Liver (tissue), 9 donors: ENCODE results near the gene COL23A1. TPM values are rescaled to one million over a fixed set of nuclear protein-coding genes. Genes with fewer than 3 reads are reported as not detected.

ENCODE experiments used
- DNase-seq: peaks from one replicate; pipeline ENCODE4 v3.0.0-alpha.2; 2017; ENCODE audit warnings: low spot score
- H3K27ac ChIP-seq, 2 donors: one replicate each; pipeline ENCODE4 v1.7.0; 2013; ENCODE audit warnings: inconsistent platforms in 2 of 2, low read length in 2 of 2, control low read depth in 1 of 2, low read depth in 1 of 2, mild to moderate bottlenecking in 1 of 2
- H3K27me3 ChIP-seq, 4 donors: one replicate each; pipeline versions ENCODE4 v1.6.1 to v1.7.0; 2013; ENCODE audit warnings: low read length in 3 of 4, inconsistent platforms in 1 of 4, mild to moderate bottlenecking in 1 of 4, moderate library complexity in 1 of 4; ENCODE audit not compliant: control insufficient read depth in 4 of 4, insufficient read depth in 4 of 4
- H3K36me3 ChIP-seq, 4 donors: one replicate each; pipeline versions ENCODE4 v1.6.1 to v1.7.0; 2013; ENCODE audit warnings: low read length in 3 of 4, mild to moderate bottlenecking in 3 of 4, low read depth in 1 of 4, moderate library complexity in 1 of 4; ENCODE audit not compliant: control insufficient read depth in 4 of 4, insufficient read depth in 3 of 4
- H3K4me1 ChIP-seq, 4 donors: one replicate each; pipeline versions ENCODE4 v1.6.1 to v1.7.0; 2013; ENCODE audit warnings: low read length in 3 of 4, mild to moderate bottlenecking in 3 of 4, moderate library complexity in 1 of 4; ENCODE audit not compliant: control insufficient read depth in 4 of 4, insufficient read depth in 4 of 4
- H3K4me3 ChIP-seq, 3 donors: one replicate each; pipeline versions ENCODE4 v1.6.1 to v1.7.0; 2013; ENCODE audit warnings: low read length in 3 of 3, control low read depth in 1 of 3, low read depth in 1 of 3, mild to moderate bottlenecking in 1 of 3
- H3K9ac ChIP-seq, 2 donors: one replicate each; pipeline ENCODE4 v1.7.0; 2013; ENCODE audit warnings: low read length in 2 of 2, mild to moderate bottlenecking in 2 of 2, moderate library complexity in 2 of 2, control low read depth in 1 of 2, low read depth in 1 of 2
- H3K9me3 ChIP-seq, 4 donors: one replicate each; pipeline versions ENCODE4 v1.6.1 to v1.7.0; 2013; ENCODE audit warnings: low read length in 3 of 4; ENCODE audit not compliant: control insufficient read depth in 4 of 4
- ATF3 ChIP-seq: IDR thresholded peaks from 2 replicates; pipeline ENCODE4 v1.6.1; 2016; ENCODE audit warnings: antibody characterized with exemption
- EGR1 ChIP-seq, 2 donors: IDR thresholded peaks; 2 replicates each; pipeline ENCODE4 v1.6.1; 2016 to 2018; ENCODE audit warnings: antibody characterized with exemption in 2 of 2, low read depth in 2 of 2
- FOXA1 ChIP-seq: IDR thresholded peaks from 2 replicates; pipeline ENCODE4 v1.6.1; 2016; ENCODE audit warnings: antibody characterized with exemption
- FOXA2 ChIP-seq: IDR thresholded peaks from 2 replicates; pipeline ENCODE4 v1.6.1; 2016; ENCODE audit warnings: antibody characterized with exemption
- GABPA ChIP-seq, 2 donors: IDR thresholded peaks in 1 of 2; conservative IDR thresholded peaks in 1 of 2; 2 replicates each; pipeline ENCODE4 v1.6.1; 2016; ENCODE audit warnings: antibody characterized with exemption in 2 of 2, mild to moderate bottlenecking in 1 of 2, moderate library complexity in 1 of 2
- HNF4A ChIP-seq, 2 donors: conservative IDR thresholded peaks; 2 replicates each; pipeline ENCODE4 v1.6.1; 2016; ENCODE audit warnings: antibody characterized with exemption in 2 of 2, mild to moderate bottlenecking in 2 of 2
- HNF4G ChIP-seq: IDR thresholded peaks from 2 replicates; pipeline ENCODE4 v1.6.1; 2016; ENCODE audit warnings: antibody characterized with exemption
- JUND ChIP-seq, 2 donors: IDR thresholded peaks; 2 replicates each; pipeline ENCODE4 v1.6.1; 2016; ENCODE audit warnings: antibody characterized with exemption in 2 of 2
- NR2F2 ChIP-seq: IDR thresholded peaks from 2 replicates; pipeline ENCODE4 v1.6.1; 2016; ENCODE audit warnings: antibody characterized with exemption
- RXRA ChIP-seq, 2 donors: IDR thresholded peaks; 2 replicates each; pipeline ENCODE4 v1.6.1; 2017 to 2018; ENCODE audit warnings: antibody characterized with exemption in 2 of 2, mild to moderate bottlenecking in 1 of 2
- SP1 ChIP-seq: IDR thresholded peaks from 2 replicates; pipeline ENCODE4 v1.6.1; 2018; ENCODE audit warnings: antibody characterized with exemption, mild to moderate bottlenecking
- TAF1 ChIP-seq: conservative IDR thresholded peaks from 2 replicates; pipeline ENCODE4 v1.6.1; 2016; ENCODE audit warnings: antibody characterized with exemption, mild to moderate bottlenecking
- YY1 ChIP-seq: IDR thresholded peaks from 2 replicates; pipeline ENCODE4 v1.6.1; 2016; ENCODE audit warnings: antibody characterized with exemption, mild to moderate bottlenecking
- WGBS: extraction: QIAGEN DNeasy Blood & Tissue Kit; methylation state at CpG from one replicate; pipeline ENCODE4 v1.1.7; 2013; 5-methylcytosine and 5-hydroxymethylcytosine counted together
- polyA plus RNA-seq, 2 donors: library from polyadenylated mRNA; stranded (reverse) in 1 of 2; unstranded in 1 of 2; fragments of 200-250 nt in 1 of 2; fragments of >200 nt in 1 of 2; fragmentation: Nextera tagmentation in 1 of 2; extraction: Ambion mirVana in 1 of 2; gene quantifications; one replicate each; pipeline versions ENCODE4 v1.2.1 to v1.2.3, GENCODE V29; 2013 to 2015
- total RNA-seq, 2 donors: library from RNA; depleted of rRNA; stranded (reverse); fragments of >200 nt; gene quantifications; one replicate each; pipeline ENCODE4 v1.2.3, GENCODE V29; 2014
- TF ChIP-seq, protein P1 (sequence below): fragments of 150-350 bp; IDR thresholded peaks from 2 replicates; pipeline ENCODE4 v1.5.1; 2017; ENCODE audit warnings: improper control_type of control experiment, low read depth, low read length; ENCODE audit not compliant: missing input control
- TF ChIP-seq, protein P2 (sequence below): IDR thresholded peaks from 2 replicates; pipeline ENCODE4 v1.6.1; 2016; ENCODE audit warnings: antibody characterized with exemption
- TF ChIP-seq, protein P3 (sequence below): IDR thresholded peaks from 2 replicates; pipeline ENCODE4 v1.6.1; 2016; ENCODE audit warnings: antibody characterized with exemption, mild to moderate bottlenecking
- donor health status: healthy.
- donor health status: healthy.
- donor health status: healthy.
- donor health status: healthy.
- donor health status: healthy.

Gene COL23A1
- total and polyA plus RNA-seq, 4 donors = 0.08 to 1.4 (median 0.27) TPM

- H3K9me3 ChIP-seq = no peaks in the 10 kb centered on the region
- TF ChIP-seq, protein P1, sequence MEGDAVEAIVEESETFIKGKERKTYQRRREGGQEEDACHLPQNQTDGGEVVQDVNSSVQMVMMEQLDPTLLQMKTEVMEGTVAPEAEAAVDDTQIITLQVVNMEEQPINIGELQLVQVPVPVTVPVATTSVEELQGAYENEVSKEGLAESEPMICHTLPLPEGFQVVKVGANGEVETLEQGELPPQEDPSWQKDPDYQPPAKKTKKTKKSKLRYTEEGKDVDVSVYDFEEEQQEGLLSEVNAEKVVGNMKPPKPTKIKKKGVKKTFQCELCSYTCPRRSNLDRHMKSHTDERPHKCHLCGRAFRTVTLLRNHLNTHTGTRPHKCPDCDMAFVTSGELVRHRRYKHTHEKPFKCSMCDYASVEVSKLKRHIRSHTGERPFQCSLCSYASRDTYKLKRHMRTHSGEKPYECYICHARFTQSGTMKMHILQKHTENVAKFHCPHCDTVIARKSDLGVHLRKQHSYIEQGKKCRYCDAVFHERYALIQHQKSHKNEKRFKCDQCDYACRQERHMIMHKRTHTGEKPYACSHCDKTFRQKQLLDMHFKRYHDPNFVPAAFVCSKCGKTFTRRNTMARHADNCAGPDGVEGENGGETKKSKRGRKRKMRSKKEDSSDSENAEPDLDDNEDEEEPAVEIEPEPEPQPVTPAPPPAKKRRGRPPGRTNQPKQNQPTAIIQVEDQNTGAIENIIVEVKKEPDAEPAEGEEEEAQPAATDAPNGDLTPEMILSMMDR = no peak
- TF ChIP-seq RXRA (IDR thresholded peaks at IDR 0.05) (no peak), YY1 (no peak), HNF4A (conservative IDR thresholded peaks at IDR 0.05) (no peak), FOXA2 (no peak)
- TF ChIP-seq, protein P2, sequence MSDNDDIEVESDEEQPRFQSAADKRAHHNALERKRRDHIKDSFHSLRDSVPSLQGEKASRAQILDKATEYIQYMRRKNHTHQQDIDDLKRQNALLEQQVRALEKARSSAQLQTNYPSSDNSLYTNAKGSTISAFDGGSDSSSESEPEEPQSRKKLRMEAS = no peak
- H3K4me1 ChIP-seq = peaks cover 3 to 11% (median 4%) of the 10 kb centered on the region in 4 donors
- 84% methylated on average over 19 of the region's 19 CpGs for WGBS
- no peaks in the 10 kb centered on the region for H3K27me3 ChIP-seq
- DNase-seq = no peak
- H3K9ac ChIP-seq = no peak overlapping the region
- no peaks in the 10 kb centered on the region for H3K36me3 ChIP-seq
- no peak overlapping the region for H3K27ac ChIP-seq
- no peak overlapping the region for H3K4me3 ChIP-seq
Measured at GRCh38 chr5:178360222-178360925, 229.8 kb downstream of the COL23A1 start.

DNA sequence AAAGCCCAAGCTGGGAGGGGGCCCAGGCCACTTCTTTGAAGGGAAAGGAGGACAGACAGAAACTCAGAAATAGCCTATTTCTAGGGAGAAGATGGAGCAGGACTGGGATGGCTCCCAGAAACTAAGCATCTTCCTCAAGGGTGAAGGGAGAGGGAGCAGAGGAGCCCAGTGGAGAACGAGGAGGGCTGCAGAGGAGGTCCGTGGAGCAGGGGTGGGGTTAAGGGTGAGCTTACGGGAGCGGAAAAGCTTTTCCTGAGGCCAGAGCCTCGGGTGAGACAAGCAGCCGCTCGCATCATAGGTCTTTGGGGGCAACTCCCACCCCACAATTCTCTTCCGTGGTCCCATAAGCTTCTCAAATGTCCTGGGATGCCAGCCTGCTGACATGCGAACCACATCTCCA, 230.5 kb downstream of the COL23A1 start:
- Histone ChIP-seq H3K4me1 (peaks cover 3 to 11% (median 4%) of the 10 kb centered on the region in 4 donors), H3K27ac (no peak overlapping the region), H3K4me3 (no peak overlapping the region), H3K27me3 (no peaks in the 10 kb centered on the region), H3K9ac (no peak overlapping the region), H3K36me3 (no peaks in the 10 kb centered on the region), H3K9me3 (no peaks in the 10 kb centered on the region)
- no peak for TF ChIP-seq EGR1 (IDR thresholded peaks at IDR 0.05; ENCODE audit: low read depth in 2 of 2)
- no peak for TF ChIP-seq YY1
- TF ChIP-seq ATF3 = no peak
- no peak for TF ChIP-seq HNF4G
- no peak for TF ChIP-seq FOXA2
- TF ChIP-seq SP1 = no peak
- no peak for TF ChIP-seq NR2F2
- no peak for TF ChIP-seq TAF1
- TF ChIP-seq, protein P2 = no peak
- TF ChIP-seq, protein P1 = no peak
- TF ChIP-seq, protein P3, sequence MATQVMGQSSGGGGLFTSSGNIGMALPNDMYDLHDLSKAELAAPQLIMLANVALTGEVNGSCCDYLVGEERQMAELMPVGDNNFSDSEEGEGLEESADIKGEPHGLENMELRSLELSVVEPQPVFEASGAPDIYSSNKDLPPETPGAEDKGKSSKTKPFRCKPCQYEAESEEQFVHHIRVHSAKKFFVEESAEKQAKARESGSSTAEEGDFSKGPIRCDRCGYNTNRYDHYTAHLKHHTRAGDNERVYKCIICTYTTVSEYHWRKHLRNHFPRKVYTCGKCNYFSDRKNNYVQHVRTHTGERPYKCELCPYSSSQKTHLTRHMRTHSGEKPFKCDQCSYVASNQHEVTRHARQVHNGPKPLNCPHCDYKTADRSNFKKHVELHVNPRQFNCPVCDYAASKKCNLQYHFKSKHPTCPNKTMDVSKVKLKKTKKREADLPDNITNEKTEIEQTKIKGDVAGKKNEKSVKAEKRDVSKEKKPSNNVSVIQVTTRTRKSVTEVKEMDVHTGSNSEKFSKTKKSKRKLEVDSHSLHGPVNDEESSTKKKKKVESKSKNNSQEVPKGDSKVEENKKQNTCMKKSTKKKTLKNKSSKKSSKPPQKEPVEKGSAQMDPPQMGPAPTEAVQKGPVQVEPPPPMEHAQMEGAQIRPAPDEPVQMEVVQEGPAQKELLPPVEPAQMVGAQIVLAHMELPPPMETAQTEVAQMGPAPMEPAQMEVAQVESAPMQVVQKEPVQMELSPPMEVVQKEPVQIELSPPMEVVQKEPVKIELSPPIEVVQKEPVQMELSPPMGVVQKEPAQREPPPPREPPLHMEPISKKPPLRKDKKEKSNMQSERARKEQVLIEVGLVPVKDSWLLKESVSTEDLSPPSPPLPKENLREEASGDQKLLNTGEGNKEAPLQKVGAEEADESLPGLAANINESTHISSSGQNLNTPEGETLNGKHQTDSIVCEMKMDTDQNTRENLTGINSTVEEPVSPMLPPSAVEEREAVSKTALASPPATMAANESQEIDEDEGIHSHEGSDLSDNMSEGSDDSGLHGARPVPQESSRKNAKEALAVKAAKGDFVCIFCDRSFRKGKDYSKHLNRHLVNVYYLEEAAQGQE = no peak
- no peak for TF ChIP-seq GABPA (IDR thresholded peaks at IDR 0.05 in 1 of 2, conservative IDR thresholded peaks at IDR 0.05 in 1 of 2)
- no peak for TF ChIP-seq JUND (IDR thresholded peaks at IDR 0.05)
- TF ChIP-seq HNF4A (conservative IDR thresholded peaks at IDR 0.05) = no peak
- TF ChIP-seq FOXA1 = no peak
- DNase-seq = no peak
- WGBS = 73% methylated on average over 9 of the region's 9 CpGs
